AG04449 (cell line): ENCODE results near the gene FRG2B.
"Not testable (repeated sequence)": the region's sequence is repeated elsewhere in the genome, so short reads cannot be mapped to it uniquely, and the experiment has no call there.

Experiments
- CTCF ChIA-PET: fragments of 350-600 bp; formaldehyde crosslinking; extraction: SDS; loops from one replicate; lab custom pipeline; 2021; ENCODE audit warnings: antibody characterized with exemption; lab: Yijun Ruan, JAX
- POLR2A ChIA-PET: fragments of 400-600, 350-600 bp; formaldehyde crosslinking; extraction: SDS; loops from one replicate; lab custom pipeline; 2020; ENCODE audit warnings: antibody characterized with exemption, inconsistent platforms; lab: Yijun Ruan, JAX
- DNase-seq: peaks from one replicate; pipeline ENCODE4 v3.0.0-alpha.2; 2010; ENCODE audit warnings: low read depth, low spot score
- H3K4me3 ChIP-seq: 2 replicates; pipeline ENCODE4 v1.5.1; 2011; ENCODE audit warnings: low read depth, mild to moderate bottlenecking, control low read depth, low read length
- TF ChIP-seq, protein P1 (sequence below): IDR thresholded peaks from one replicate; pipeline ENCODE4 v1.5.1; 2011; ENCODE audit warnings: mild to moderate bottlenecking, moderate library complexity, low read length, control low read depth, inconsistent platforms; ENCODE audit not compliant: insufficient read depth; ENCODE audit errors: missing control alignments

FRG2B gene

DNA sequence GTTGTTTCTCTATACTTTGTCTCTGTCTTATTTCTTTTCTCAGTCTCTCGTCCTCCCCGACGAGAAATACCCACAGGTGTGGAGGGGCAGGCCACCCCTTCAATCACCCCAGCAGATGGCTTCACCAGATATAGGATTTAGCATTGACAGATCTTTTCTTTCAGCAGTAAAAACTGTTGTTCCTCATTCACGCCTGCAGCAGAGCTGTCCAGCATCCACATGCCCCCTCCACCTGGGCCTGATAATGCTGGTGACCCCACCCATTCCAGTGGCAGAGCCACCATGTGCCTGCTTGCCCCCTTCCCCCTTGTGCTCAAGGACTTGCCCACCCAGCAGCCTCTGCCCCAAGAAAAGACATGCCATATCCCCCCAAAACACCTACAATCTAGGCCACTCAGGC, 15.5 kb downstream of the FRG2B start:
- H3K4me3 ChIP-seq, result no peak overlapping the region
- ChIA-PET CTCF (no interaction called here), POLR2A (no interaction called here)
- DNase-seq, result no peak
- TF ChIP-seq, protein P1, sequence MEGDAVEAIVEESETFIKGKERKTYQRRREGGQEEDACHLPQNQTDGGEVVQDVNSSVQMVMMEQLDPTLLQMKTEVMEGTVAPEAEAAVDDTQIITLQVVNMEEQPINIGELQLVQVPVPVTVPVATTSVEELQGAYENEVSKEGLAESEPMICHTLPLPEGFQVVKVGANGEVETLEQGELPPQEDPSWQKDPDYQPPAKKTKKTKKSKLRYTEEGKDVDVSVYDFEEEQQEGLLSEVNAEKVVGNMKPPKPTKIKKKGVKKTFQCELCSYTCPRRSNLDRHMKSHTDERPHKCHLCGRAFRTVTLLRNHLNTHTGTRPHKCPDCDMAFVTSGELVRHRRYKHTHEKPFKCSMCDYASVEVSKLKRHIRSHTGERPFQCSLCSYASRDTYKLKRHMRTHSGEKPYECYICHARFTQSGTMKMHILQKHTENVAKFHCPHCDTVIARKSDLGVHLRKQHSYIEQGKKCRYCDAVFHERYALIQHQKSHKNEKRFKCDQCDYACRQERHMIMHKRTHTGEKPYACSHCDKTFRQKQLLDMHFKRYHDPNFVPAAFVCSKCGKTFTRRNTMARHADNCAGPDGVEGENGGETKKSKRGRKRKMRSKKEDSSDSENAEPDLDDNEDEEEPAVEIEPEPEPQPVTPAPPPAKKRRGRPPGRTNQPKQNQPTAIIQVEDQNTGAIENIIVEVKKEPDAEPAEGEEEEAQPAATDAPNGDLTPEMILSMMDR, result no peak

DNA sequence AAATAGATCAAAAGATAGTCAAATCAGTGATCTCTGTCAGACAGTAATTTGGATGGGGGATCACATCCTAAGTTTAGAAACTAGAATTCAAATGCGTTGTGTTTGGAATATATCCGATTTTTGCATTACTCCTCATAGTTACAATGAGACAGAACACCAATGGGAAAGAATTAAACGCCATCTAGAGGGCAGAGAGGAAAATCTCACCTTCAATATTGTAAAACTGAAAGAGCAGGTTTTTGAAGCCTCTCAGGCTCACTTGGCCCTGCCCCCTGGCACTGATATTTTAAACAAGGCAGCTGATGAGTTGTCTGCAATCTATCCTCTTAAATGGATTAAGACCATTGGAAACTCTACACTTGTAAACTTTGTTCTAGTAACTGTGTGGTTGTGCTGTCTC, 17.7 kb downstream of the FRG2B start:
- TF ChIP-seq, protein P1, result peak; percentile 19
- no peak overlapping the region for H3K4me3 ChIP-seq
- CTCF ChIA-PET, result interaction anchor here (0.8 to 5.5 kb wide), 6 partner anchors 11 to 301 kb away, joined by 3 to 35 read pairs (median 4); no protein-coding TSS in a partner anchor
- POLR2A ChIA-PET, result no interaction called here
- no peak for DNase-seq

DNA sequence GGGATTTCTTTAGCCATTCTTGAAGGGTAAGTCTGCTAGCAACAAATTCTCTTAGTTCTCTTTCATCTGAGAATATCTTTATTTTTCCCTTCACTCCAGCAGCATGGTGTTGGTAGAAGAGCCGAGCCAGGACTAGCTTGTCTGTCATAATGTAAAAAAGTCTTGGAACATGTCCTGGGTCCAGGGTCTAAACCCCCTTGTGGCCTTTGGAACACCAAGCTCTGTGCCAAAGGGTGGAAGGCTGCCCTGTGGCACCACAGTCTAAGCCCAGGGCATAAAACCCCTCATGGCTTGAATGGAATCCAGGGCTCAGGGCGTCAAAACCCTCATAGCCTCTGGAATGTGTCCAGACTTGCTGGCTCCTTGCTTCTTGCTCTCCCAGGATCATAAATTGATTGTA, 23.2 kb downstream of the FRG2B start:
- DNase-seq, POLR2A ChIA-PET: not testable (repeated sequence)
- CTCF ChIA-PET, result interaction anchor here (1.0 to 1.6 kb wide), 2 partner anchors 9 to 274 kb away, joined by 4 to 6 read pairs; no protein-coding TSS in a partner anchor

DNA sequence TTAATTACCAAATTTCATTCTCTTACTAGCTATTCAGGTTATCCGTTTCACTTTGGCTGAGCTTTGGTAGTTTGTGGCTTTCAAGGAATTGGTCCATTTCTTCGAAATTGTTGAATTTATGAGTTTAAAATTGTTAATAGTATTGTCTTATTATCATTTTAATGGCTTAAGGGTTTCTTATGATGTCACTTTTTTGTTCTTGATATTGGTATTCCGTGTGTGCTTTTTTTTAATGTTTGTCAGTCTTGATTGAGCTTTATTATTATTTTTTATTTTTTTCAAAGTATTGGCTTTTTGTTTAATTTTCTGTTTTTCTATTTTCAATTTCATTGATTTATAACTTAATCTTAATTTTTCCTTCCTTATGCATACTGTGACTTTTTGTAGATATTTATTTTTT, 25.9 kb downstream of the FRG2B start:
- POLR2A ChIA-PET, result no interaction called here

More for the DNA sequence above, 23.2 kb downstream of the FRG2B start:
- not testable (repeated sequence) for H3K4me3 ChIP-seq

DNA sequence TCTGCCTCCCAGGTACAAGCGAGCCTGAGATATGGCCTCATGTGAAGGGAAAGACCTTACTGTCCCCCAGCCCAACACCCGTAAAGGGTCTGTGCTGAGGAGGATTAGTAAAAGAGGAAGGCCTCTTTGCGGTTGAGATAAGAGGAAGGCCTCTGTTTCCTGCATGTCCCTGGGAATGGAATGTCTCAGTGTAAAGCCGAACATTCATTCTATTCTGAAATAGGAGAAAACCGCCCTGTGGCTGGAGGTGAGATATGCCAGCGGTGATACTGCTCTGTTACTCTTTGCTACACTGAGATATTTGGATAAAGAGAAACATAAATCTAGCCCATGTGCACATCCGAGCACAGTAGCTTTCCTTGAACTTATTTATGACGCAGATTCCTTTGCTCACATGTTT, 26.7 kb downstream of the FRG2B start:
- H3K4me3 ChIP-seq, POLR2A ChIA-PET, CTCF ChIA-PET, DNase-seq: not testable (repeated sequence)

More for the DNA sequence above, 25.9 kb downstream of the FRG2B start:
- CTCF ChIA-PET, result no interaction called here
- no peak for DNase-seq
- TF ChIP-seq, protein P1, result no peak
- H3K4me3 ChIP-seq, result no peak overlapping the region

DNA sequence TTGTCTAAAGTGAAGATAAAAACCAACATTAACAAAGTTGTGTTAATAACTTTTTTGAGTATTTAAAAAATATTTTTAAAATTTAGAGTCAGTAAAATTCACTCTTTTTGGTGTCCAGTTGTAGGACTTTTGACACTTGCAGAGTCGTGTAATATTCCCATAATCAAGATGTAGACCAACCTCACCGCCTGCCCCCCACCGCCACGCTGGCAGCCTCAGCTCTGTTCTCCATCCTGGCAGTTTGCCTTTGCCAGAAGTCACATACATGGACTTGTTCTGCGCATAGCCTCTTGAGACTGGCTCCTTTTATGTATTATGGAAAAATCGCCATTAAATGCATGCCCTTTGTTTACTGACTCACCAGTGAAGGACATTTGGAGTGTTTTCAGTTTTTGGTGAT, 33.9 kb downstream of the FRG2B start:
- ChIA-PET POLR2A (no interaction called here), CTCF (no interaction called here)
- H3K4me3 ChIP-seq, result no peak overlapping the region
- DNase-seq, result no peak
- TF ChIP-seq, protein P1, result no peak

DNA sequence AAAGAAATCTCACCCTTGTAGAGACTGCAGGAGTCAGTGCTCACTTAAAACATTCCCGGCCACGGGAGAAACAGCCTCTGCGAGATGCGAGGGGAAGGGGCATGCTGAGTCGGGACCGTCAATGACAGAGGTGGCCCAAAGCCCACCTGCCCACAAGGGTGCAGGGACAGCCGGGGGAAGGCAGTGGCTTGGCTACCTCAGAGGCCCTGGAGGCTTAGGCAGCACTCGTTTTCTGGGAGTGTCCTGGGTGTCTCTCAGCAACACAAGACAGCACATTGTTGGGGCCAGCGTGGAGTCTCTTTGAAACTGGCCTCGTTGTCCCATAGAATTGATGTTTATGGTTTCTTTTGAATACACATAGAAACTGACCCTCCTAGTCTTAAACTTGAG, 35.6 kb downstream of the FRG2B start:
- POLR2A ChIA-PET, result no interaction called here
- TF ChIP-seq, protein P1, result no peak
- CTCF ChIA-PET, result no interaction called here
- H3K4me3 ChIP-seq, result no peak overlapping the region
- DNase-seq, result no peak
